SK-N-SH treated with all-trans-retinoic acid at 6 μM for 48 hours (cell line): ENCODE results near the gene STMN3.

Experiments
- ARNTL ChIP-seq: fragments of 450-650 bp; formaldehyde crosslinking; IDR thresholded peaks from 2 replicates; pipeline ENCODE4 v1.5.0; 2020; ENCODE audit warnings: low read depth, mild to moderate bottlenecking, moderate library complexity, borderline replicate concordance
- CREB5 ChIP-seq: fragments of 250-450 bp; sonication (Bioruptor Pico); IDR thresholded peaks from 2 replicates; pipeline ENCODE4 v1.5.1; 2020; ENCODE audit warnings: low read depth, mild to moderate bottlenecking, moderate library complexity
- CSDC2 ChIP-seq: fragments of 250-450 bp; sonication (Bioruptor Pico); IDR thresholded peaks from 2 replicates; pipeline ENCODE4 v1.5.0; 2020; ENCODE audit warnings: mild to moderate bottlenecking, moderate library complexity
- ESRRG ChIP-seq: fragments of 250-450 bp; sonication (Bioruptor Pico); IDR thresholded peaks from 2 replicates; pipeline ENCODE4 v1.6.1; 2021; ENCODE audit warnings: mild to moderate bottlenecking
- GLIS3 ChIP-seq: fragments of 250-450 bp; sonication (Bioruptor Pico); IDR thresholded peaks from 2 replicates; pipeline ENCODE4 v1.5.0; 2020; ENCODE audit warnings: mild to moderate bottlenecking, moderate library complexity
- ISL1 ChIP-seq: fragments of 250-450 bp; sonication (Bioruptor Pico); IDR thresholded peaks from 2 replicates; pipeline ENCODE4 v2.1.2; 2022; ENCODE audit warnings: mild to moderate bottlenecking, moderate library complexity
- PATZ1 ChIP-seq: fragments of 250-450 bp; sonication (Bioruptor Pico); IDR thresholded peaks from 2 replicates; pipeline ENCODE4 v1.8.0; 2020; ENCODE audit warnings: mild to moderate bottlenecking, moderate library complexity, borderline replicate concordance
- RARB ChIP-seq: fragments of 250-450 bp; sonication (Bioruptor Pico); IDR thresholded peaks from 2 replicates; pipeline ENCODE4 v1.8.0; 2021; ENCODE audit warnings: mild to moderate bottlenecking, moderate library complexity
- SNAI2 ChIP-seq: fragments of 250-450 bp; sonication (Bioruptor Pico); IDR thresholded peaks from 2 replicates; pipeline ENCODE4 v1.5.0; 2020; ENCODE audit warnings: mild to moderate bottlenecking, moderate library complexity
- TSHZ2 ChIP-seq: fragments of 250-450 bp; sonication (Bioruptor Pico); IDR thresholded peaks from 2 replicates; pipeline ENCODE4 v1.5.0; 2020; ENCODE audit warnings: mild to moderate bottlenecking, moderate library complexity
- ZC3H10 ChIP-seq: fragments of 250-450 bp; sonication (Bioruptor Pico); IDR thresholded peaks from 2 replicates; pipeline ENCODE4 v1.5.1; 2021; ENCODE audit warnings: mild to moderate bottlenecking, moderate library complexity
- ZFP3 ChIP-seq: fragments of 250-450 bp; sonication (Bioruptor Pico); IDR thresholded peaks from 2 replicates; pipeline ENCODE4 v1.5.0; 2020; ENCODE audit warnings: mild to moderate bottlenecking, moderate library complexity
- ZNF565 ChIP-seq: fragments of 450-650 bp; formaldehyde crosslinking; conservative IDR thresholded peaks from 2 replicates; pipeline ENCODE4 v1.5.0; 2020; ENCODE audit warnings: low read depth, mild to moderate bottlenecking, moderate library complexity

GRCh38 chr20:63652192-63652980 lies 838 bp downstream of the STMN3 start:
- no peak for TF ChIP-seq CSDC2 (CRISPR knock-in tag)
- no peak for TF ChIP-seq ZNF565 (CRISPR knock-in tag)
- no peak for TF ChIP-seq ZC3H10
- no peak for TF ChIP-seq ESRRG (CRISPR knock-in tag)
- TF ChIP-seq CREB5 (CRISPR knock-in tag), result no peak
- TF ChIP-seq PATZ1 (CRISPR knock-in tag), result no peak
- TF ChIP-seq ARNTL (CRISPR knock-in tag), result no peak
- no peak for TF ChIP-seq TSHZ2 (CRISPR knock-in tag)
- TF ChIP-seq ISL1, result no peak
- no peak for TF ChIP-seq SNAI2
- no peak for TF ChIP-seq GLIS3 (CRISPR knock-in tag)
- TF ChIP-seq RARB, result no peak
- no peak for TF ChIP-seq ZFP3 (CRISPR knock-in tag)
